Measurements from ENCODE around the gene FRMD4A. TPM values are rescaled to one million over a fixed set of nuclear protein-coding genes. Genes with fewer than 3 reads are reported as not detected.

Gene FRMD4A
- total RNA-seq, 1 experiment from 2014 or later, result 20.2 TPM

DNA sequence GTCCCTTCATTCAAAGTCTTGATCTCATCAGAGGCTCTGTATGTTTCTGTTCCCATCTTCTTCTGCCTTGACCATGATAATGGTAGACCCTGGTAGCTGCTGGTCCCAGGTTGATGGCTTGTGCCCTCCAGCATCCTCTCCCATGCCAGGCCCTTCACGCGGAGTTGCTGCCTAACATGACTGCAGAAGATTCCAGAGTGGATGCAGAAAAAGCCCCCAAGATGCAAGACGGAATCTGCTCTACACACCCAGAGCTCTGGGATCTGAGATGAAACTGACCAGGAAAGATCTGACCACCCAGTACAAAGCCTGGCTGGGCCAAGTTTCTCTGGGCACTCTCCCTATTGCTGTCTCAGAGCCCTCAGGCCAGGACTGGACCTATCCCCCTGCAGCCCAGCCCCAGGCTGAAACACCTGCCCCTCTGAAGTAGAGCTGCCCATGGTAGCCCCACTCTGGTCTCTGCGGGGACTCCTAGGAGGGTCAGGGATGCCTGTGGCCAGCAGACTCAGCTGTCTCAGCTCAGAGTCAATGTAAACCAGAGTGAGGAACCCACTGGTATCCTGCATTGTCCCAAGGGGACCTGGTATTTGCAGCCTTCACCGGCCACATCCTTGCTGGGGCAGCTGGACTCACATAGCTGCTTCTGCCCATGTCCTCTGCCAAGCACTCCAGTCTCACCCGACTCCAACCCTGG lies 9.5 kb upstream of the FRMD4A start:
- no peak for DNase-seq (ENCODE audit: low read depth)

DNA sequence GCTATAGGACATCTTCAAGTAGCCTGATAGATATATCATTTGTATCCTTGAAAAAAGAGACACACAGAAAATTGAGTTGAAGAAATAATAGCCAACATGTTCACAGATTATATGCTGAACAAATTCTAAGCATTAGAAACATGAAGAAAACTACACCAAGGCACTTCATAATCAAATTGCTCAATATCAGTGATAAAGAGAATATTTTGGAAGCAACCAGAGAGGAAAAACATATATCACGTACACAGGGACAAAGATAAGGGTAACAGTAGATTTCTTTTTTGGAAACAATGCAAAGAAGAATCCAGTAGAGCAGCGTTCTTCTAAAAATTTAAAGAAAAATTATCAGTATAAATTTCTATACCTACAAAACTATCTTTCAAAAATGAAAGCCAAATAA lies 6.0 kb upstream of the FRMD4A start:
- DNase-seq (ENCODE audit: low read depth), result no peak

DNA sequence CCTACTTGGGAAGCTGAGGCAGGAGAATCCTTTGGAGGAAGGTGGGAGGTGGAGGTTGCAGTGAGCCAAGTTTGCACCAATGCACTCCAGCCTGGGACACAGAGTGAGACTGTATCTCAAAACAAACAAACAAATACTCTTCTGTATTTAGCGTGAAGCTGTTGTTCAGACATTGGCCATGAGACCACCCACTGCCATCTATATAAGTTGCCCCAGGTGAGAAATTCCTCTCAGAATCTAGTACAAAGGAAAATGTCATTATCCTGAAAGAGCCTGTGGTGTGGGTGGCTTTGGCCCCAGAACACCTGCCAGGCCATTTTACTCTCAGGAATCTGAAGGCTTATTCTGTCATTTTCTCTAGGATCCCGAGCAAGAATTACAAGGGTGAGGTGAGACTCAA lies 4.0 kb upstream of the FRMD4A start:
- no peak for DNase-seq (ENCODE audit: low read depth)

DNA sequence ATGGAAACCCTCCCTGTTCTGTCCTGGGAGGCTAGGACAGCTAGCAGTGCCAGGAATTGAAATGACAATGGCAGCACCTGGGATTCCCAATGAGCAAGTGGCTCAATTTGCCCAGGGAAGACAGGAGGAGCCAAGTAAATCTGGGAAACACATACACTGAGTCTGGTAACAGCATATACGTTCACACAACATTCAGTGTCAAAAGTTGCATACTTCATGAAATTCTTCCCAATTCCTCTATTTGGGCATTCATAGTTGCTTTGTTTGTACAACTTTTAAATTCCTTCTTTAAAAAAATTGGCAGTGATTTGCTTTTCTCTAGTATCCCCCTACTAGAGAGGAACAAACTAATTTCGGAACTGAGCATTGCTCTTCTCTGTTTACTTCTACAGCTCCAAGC lies 2.9 kb upstream of the FRMD4A start:
- DNase-seq (ENCODE audit: low read depth), result no peak

DNA sequence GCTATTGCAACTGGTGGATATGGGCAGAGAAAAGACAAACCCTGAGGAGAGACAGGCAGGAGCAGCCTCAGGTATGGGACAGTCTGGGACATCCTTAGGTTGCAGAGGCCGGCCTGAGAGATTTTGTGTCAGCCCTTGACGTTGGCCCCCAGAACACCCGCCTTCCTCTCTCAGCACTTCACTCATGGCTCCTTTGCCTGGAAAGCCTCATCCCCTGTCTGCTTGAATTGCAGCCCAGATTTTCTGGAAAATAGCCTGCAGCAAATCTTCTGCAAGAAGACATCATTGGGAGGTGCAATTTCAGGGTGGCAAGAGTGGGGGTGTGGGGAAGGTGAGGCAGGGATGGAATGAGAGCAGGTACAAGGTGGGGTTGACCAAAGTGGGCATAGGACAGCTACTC lies 2.2 kb upstream of the FRMD4A start:
- DNase-seq (ENCODE audit: low read depth), result no peak

DNA sequence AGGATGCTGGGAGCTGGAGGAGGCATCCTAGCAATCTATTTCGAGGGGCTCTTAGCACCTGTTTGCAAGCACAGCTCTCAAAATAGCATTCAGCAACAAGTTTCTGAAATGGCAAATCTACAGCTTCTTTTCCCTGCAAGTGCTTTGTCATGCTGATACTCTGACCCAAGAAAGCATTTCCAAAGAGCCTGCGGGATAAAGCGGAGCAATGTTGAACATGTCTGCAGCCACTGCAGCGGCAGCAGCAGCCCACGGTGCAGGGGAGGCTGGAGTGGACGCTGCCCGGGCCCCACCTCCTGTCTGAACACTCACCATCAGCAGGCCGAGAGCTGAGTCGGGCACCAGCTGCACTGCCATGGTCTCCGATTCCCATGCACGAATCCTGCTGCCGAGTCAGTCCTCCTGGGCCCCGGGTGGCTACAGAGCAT lies 964 bp downstream of the FRMD4A start:
- DNase-seq (ENCODE audit: low read depth), result no peak

DNA sequence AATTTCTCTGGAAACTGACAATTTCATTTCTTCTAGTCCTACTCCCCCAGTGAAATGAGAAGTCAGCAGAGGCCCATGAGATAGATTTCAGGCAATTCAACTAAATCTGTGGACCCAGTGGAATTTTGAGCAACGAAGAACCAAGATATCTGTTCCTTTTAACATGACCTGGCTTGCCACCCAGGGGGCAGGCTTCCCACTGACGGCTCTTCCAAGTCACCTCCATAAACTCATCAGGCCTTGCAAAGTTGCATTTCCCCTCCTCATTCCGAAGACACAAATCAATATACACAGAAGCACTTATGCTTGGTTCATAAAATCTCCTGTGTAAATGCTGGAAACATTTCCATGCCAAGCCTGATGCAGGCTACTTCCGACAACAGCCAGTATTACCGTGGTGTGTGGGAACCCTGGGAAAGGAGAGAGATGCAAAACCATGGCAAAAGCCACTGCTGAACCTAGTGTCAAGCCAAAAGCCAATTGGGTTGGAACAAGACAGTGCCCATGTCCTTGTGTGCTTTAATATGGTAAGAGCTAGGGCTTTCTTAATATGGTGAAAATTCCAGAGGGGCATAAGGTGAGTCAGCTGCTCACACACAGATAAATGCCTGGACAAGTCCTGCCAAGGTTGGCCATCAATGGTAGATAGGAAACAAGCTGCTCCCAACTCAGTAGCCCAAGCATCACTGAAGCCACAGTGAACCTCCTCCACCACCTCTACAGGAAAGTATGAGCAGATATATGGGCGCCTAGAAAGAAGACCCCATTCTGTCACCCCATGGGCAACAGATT lies 1.6 kb downstream of the FRMD4A start:
- DNase-seq (ENCODE audit: low read depth), result no peak

DNA sequence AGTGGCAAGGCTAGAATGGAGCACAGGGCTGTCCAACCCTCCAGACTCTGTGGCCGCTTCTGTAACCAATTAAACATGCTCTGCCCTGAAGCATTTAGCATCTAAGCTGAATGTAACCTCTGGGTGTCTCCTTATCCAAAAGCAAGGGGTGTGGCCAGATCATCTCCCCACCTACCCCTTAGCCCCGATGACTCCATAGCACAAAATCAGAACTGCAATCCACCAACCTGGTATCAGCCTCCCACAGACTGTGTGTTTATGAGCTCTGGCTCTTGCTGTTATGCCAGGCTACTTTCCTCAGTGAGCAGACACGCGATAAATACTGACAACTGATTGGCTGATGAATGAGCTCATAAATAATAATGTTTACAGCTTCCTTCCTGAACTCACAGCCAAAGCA lies 3.2 kb downstream of the FRMD4A start:
- no peak for DNase-seq (ENCODE audit: low read depth)

DNA sequence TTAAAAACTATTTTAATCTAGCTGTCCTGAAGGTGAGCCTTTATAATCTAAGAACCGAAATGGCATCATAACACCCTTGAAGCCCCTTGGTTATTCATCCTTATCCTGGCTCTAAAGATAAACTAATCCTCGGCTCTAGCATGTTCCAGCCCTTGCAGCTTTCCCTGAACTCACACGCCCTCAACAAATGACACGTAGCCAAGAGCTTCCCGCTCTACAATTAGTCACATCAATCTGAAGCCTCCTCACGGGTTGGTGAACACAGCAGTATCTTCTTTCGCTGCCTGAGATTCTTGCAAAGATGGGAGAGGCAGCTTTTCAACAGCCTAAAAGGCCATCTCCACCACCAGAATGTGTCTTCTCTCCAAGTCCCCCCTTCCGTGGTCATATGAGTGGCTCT lies 4.1 kb downstream of the FRMD4A start:
- no peak for DNase-seq (ENCODE audit: low read depth)

DNA sequence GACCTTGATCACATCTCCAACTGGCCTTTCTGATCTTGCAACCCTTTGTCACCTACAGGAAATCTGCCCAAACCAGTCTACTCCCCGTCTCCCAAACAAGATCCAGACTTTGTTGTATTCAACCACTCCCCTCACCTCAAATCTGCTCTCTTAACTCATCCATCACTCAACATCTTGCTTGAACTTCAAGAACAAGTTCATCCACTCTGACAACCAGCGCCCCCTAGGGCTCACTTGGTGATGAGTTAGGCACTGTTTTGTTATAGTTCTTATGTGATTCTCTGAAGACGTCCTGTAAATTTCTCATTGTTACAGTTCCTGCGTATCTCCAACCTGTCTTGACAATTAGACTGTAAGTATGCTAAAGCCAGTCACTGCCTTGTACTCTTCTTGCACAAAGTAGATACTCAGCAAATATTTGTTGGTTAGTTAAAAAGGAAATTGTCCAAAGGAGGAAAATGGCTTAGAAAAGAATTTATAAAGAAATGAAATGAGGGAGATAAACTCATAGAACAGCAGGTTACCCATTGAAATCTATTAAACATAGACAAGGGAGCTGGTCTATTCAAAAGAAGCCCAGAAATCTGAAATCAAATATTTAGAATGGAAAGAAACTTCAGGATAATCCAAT lies 5.3 kb downstream of the FRMD4A start:
- DNase-seq (ENCODE audit: low read depth), result peak; percentile 26

DNA sequence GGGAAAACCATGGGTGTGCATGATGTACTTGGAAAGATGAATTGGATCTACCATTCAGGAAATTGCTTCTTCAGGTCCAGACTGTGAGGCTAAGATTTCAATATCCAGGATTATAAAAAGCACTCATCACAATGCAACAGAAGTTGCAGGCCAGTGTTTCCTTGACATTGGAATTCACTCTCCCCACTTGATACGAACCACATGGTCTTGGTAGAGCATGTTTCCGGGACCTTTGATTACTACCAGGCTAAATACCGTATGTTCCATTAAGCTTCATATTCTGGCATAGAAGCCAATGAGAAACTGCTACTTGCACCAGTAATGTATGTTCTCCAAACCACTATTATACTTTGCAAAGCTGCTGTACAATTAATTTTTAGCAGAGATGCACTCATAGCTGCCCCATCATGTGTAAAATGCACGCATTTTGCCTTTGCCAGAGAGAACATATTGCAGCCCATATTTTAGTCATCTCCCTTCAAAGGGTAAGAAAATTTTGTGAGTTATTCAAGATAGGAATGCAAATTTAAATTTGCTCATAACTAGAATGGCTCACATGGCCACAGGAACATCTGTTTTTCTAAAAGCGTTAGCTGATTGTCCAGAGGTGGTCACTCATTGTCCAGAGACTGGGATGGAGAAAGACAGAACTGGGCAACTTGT lies 8.1 kb downstream of the FRMD4A start:
- DNase-seq (ENCODE audit: low read depth), result no peak

DNA sequence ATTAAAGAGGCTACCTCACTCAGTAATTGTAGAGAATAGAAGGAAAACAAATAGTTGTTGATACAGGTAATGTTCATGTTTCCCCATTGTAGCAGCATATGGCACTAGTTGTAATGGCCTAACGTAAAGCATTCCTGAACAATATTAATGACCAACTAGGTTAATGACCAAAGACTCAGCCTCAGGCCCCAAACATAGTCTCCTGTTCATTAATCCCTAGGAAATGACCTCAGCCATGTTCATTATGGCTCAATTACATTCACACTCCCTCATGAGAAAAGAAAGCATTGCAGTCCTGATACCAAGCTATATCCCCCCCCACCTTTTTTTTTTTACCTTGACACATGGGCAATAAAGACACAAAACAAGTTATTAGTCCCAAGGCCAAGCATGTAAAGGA lies 12.7 kb downstream of the FRMD4A start:
- DNase-seq (ENCODE audit: low read depth), result no peak

DNA sequence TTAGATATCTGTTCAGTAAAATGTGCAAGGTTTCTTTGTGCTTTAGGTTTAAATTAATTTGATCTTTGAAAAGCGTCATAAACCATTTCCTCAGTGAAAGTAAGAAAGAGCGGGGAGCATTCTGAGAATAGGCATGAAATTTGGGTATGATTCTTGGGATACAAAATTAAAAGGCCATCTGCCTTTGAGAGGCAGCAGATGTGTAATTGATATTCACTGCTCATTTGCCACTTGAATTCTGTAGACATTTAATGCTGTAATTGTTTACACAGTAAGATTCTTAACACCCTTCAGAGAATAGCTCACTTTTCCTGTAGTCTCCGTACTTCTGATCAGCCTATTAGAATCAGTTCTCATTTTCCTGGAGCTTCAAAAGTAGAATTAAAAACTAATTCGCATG lies 18.7 kb downstream of the FRMD4A start:
- DNase-seq (ENCODE audit: low read depth), result no peak

DNA sequence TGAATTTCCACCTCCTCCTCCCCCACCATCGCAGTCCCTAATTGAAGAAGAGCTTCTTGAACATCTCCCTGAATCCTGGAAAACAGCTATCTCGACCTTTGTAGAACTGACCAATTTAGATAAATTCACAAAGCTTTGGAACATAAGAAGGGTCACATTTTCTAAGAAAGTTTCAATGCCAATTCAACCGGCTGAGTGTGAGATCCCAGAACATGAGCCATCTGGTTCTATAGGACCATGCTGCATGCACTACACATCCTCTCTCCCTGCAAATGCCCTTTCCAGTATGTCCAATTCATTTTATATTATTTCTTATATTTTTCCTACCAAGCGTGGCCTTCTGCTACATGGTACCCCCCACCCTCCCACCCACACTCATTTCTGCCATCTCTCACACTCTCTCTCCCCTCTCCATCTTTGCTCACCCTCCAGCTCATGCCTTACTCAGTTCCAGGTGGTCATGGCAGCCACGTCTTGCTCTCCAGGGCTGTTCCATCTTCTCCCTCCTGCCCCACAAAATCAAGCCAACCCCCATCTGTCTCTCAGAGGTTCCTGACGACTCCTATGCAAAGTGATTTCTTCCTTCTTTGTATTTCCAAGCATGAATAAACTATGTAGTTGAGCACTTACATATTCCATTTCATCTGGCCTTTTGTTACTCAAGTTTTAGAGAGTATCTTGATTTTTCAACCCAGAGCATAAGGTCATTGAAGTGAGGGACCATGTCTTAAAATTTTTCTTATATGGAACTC lies 19.3 kb downstream of the FRMD4A start:
- no peak for DNase-seq (ENCODE audit: low read depth)

DNA sequence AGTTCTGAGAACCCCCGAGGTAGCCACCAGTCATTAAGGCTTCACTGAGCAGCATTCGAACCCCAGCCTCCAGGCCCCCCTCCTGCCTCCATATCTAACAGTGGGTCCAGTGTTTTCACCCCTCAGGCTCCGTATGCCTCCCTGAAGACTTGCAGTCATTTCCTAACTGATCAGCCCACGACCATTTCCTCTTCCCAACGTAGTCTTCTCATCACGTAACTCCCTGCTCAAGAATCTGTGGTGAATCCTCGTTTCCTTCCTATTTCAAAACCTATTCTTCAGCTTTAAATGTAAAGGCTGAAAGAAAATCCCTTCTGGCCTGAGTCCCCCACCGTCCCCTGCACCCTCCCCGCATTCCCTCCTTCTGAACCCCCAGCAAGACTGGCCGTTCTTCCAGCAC lies 21.1 kb downstream of the FRMD4A start:
- no peak for DNase-seq (ENCODE audit: low read depth)

DNA sequence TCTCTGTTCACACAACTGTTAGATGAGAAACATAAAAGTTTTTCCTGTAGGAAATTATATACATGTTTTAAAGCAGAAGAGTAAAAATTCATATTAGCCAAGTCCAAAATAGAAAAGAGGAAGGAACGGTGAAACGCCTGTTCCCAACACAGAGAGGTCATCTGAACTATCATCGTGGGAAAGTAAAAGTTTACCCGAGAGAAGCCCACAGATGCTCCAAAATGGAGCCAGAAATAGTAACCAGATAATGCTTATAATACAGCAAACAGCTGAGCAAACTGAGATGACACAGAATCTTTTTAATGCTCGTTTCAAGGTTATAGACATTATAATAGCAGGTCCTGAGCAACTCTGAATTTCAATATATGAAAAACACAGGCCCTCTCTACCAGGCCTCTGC lies 24.5 kb downstream of the FRMD4A start:
- no peak for DNase-seq (ENCODE audit: low read depth)

DNA sequence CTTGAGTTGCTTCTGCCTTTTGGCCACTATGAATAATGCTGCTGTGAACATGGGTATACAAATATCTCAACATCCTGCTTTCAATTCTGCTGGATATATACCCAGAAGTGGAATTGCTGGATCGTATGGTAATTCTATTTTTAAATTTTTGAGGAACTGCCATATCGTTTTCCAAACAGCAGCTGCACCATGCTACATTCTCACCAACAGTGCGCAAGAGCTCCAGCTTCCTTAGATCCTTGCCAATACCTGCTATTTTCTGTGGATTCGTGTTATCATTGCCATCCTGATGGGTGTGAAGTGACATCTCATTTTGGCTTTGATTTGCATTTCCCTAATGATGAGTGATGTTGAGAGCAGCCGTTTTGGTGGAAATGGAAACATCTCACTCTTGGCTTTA lies 26.7 kb downstream of the FRMD4A start:
- DNase-seq (ENCODE audit: low read depth), result no peak

DNA sequence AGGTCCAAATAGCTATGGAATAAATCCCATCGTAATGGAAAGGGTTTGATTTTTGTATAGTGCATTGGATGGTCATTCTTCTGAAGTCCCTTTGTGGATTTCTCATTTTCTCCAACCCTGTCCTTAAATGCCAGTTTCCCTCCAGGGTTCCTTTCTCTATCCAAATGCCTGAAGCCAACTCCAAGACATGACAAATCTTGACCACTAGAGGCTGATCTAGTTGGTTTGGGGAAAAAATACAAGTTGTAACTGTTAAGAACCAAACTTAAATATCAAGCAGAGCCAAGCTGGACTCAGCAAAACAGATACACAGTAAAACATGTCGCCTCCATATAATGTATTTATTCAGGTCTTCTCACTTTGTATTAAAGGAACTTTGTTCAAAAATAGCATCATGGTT lies 28.7 kb downstream of the FRMD4A start:
- no peak for DNase-seq (ENCODE audit: low read depth)

DNA sequence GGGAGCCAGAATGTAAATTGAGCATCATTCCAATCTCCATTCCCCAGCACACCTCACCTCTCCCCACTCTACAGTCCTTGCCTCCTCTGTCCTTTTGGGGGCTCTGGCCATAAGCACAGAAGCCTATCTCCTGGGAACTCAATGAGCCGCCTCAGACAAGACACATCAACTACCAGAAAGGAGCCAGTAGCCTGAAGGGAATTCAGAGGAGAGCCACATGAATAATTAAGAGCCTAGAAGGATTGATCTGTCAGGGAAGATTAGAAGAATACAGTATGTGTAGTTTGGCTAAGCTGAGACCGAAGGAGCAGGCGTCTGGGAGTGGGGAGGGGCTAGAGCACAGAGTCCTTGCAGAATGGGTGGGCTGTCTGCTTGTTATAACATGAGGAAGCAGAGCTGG lies 31.2 kb downstream of the FRMD4A start:
- DNase-seq (ENCODE audit: low read depth), result no peak

DNA sequence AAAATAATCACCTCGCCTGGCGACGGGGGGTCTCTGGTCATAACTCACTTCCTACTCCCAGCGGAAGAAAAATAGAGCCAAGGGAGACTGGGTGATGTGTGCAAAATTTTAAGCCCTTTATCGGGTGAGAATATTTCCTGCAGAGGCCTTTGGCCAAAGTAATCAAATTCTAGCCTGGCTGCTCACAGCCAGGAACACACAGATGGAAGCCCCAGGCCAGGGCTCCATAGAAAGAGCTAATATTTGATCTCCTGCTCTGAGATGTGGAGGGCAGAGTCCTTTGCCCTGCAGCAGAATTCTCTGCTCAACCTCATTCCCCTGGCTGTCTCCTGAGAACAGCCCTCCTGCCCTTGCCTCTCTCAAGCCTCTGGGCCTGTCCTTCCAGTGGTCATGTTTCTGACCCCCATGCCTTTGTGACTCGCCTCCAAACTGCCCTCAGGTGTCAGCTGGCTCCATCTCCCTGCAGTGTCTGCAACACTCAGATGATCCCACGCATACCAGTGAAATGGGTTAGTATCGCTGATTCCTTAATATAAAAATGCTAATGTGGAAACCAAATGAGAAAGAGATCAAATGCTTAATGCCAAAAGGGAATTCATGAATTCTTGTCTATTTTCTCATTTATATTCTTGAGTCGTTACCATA lies 34.5 kb downstream of the FRMD4A start:
- DNase-seq (ENCODE audit: low read depth), result peak; percentile 44

DNA sequence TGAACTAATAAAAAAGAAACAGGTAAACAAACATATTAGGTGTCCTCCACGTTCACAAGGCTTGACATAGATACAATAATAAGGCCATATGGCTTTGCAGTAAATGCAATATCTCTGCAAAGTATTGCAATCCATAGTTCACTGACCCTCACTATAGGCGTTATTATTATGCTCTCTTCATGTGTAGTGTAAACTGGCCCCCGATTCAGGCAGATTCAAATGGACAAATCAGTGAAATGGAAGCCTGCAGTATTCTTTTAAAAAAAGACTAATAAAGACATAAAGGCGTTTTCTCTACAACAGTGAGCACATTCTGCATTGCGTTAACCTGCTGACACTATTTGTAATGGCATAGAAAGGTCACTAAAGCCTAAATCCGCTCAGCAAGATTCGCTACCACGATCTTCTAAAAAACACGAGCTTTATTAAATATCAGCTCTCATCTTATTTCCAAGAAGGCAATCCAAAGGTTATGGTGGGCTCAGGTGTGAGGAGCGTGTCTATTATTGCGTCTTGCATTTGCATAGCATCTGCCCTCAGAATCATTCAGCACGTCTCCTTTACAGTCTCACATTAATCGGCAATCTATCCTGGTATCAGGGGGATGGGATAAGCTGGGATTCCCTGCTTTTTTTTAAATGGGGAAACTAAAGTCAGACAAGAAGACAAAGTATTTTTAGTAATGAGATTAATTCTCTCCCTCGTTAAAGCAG lies 36.2 kb downstream of the FRMD4A start:
- DNase-seq (ENCODE audit: low read depth), result no peak
